Measurements from ENCODE around the gene TEX14.

Gene TEX14

DNA sequence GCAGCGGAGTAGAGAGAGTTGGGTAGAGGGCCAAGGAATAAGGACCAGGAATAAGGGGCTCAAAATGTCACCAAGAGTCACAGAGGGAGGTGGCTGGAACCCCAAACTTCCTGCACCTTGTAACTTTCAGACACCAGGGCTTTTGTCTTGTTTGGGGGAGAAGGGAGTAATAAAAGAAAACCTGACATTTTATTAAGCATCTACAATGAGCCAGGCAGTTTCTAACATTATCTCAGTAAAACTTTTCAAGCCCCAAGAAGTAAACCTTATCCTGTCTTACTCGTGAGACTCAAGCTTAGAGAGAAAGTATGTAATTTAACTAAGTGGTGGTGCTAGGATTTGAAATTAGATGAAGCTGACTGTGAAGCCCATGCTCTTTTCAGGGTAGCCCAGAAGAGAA lies 176.6 kb downstream of the TEX14 start:
- TF ChIP-seq, protein P1, sequence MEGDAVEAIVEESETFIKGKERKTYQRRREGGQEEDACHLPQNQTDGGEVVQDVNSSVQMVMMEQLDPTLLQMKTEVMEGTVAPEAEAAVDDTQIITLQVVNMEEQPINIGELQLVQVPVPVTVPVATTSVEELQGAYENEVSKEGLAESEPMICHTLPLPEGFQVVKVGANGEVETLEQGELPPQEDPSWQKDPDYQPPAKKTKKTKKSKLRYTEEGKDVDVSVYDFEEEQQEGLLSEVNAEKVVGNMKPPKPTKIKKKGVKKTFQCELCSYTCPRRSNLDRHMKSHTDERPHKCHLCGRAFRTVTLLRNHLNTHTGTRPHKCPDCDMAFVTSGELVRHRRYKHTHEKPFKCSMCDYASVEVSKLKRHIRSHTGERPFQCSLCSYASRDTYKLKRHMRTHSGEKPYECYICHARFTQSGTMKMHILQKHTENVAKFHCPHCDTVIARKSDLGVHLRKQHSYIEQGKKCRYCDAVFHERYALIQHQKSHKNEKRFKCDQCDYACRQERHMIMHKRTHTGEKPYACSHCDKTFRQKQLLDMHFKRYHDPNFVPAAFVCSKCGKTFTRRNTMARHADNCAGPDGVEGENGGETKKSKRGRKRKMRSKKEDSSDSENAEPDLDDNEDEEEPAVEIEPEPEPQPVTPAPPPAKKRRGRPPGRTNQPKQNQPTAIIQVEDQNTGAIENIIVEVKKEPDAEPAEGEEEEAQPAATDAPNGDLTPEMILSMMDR (conservative IDR thresholded peaks at IDR 0.05; ENCODE audit: low read depth, low read length) = no peak
- no peak overlapping the region for H3K4me3 ChIP-seq (ENCODE audit: low read depth, low read length)
- no peak for DNase-seq (ENCODE audit: low read depth)

DNA sequence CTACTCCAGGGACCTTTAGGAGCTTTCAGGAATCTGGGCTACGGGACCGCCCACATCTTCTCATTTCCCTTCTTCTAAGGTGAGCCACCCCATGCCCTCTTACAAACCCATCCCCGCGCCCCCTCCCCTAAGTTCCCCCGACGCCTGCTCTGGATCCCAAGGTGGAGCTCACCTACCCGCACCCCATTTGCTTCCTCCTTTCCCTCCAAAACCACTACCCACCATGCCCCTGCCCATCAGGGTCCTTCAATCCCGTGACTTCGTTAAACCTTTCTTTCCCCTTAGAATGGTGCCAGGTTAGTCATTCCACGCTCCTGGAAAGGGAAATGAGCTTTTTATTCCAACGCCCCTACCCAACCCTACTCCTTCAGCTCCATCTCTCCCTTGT lies 177.1 kb downstream of the TEX14 start:
- no peak for DNase-seq (ENCODE audit: low read depth)
- TF ChIP-seq, protein P1 (conservative IDR thresholded peaks at IDR 0.05; ENCODE audit: low read depth, low read length) = no peak
- peak overlapping the region; percentile 73 for H3K4me3 ChIP-seq (ENCODE audit: low read depth, low read length)

DNA sequence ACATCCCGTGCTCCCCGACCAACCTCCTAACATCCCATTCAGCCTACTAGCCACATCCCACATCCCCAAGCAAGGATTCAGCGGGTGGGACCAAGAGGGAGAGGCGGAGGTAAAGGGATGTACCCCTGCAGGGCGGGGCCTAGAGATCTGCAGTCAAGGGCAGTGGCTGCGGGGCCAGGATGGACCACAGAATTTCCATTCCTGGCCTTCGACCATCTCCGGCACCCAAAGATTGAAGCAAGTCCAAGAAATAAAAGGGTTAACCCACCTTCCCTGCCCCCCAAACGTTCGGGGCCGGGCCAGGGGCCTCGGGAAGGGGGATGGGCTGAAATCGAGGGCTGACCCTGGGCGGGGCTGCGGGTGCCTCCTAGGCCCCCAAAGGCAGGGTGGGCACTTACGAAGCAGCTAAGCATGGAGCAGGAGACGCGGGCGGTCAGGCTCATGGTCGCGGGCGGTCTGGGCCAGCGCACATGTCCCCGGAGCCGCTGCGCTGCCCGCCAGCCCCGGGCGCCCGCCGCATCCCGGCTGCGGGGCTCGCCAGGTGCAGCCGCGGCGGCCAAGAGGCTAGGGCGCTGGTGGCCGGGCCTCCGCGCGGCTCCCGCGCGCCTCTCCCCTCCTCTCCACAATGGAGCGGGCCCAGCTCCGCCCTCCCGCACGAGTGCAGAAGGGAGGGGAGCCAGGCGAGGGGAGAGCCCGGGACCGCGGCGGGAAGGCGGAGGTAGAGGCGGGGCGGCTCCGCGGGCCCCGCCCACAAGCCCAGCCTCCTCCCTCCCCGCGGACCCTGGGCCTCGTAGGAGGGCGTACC lies 177.7 kb downstream of the TEX14 start, which contains the start of gene MTMR4:
Gene MTMR4 (minus strand): TSS at position 674 of the 805 bp plus-strand sequence. CDS start 231 bp downstream, at position 443.
- peak within 1 kb of the TSS; percentile 73 for H3K4me3 ChIP-seq (ENCODE audit: low read depth, low read length)
- peak; percentile 75 for DNase-seq (ENCODE audit: low read depth)
- TF ChIP-seq, protein P1 (conservative IDR thresholded peaks at IDR 0.05; ENCODE audit: low read depth, low read length) = no peak

DNA sequence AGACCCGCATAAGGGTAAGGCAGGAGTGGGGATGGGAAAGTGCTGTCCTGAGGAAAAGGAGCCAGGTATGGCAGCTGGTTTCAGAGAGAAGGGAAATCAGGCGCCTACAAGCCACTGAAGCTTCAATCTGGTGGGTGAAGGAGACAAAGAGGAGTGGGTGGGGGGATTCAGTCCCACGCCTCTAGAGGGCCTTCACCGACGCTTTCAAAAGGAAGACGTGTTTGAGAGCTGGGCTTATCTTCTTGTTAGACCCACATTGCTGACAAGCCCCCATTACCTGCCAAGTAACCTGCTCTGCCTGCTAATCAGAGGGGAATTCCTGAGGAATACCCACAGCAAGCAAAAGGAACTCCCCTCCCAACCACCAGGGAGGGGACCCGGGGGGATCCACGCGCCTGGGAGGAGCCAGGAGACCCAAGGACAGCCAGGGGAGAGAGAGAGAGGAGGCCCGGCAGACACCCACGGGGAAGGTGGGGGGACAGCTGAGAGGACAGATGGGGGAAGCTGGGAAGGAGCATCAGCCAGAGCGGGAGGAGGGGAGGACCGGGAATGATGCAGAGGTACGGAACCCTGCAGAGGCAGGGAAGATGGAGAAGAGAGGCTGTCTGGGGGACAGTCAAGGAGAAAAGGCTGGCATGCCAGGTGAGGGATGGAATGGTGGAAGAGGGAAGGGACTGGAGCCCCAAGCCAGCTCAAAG lies 178.4 kb downstream of the TEX14 start:
- no peak for DNase-seq (ENCODE audit: low read depth)
- H3K4me3 ChIP-seq (ENCODE audit: low read depth, low read length) = peak overlapping the region; percentile 73
- TF ChIP-seq, protein P1 (conservative IDR thresholded peaks at IDR 0.05; ENCODE audit: low read depth, low read length) = no peak

DNA sequence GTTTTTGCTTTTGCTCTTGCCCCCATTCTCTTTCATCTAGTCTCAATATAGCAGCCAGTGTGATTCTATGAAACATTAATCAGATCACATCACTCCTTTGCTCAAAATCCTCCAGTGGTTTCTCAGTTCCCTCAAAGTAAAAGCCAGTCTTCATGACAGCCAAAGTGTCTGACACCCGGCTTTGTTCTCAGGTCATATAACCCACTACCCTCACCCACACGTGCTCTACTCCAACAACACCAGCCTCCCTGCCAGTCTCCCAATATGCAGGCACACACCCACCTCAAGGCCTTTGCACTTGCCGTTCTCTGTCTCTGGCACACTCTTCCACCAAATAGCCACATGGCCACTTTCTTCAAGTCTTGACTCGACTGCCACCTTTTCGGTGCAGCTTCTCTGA lies 181.8 kb downstream of the TEX14 start:
- DNase-seq (ENCODE audit: low read depth) = no peak
- no peak overlapping the region for H3K4me3 ChIP-seq (ENCODE audit: low read depth, low read length)

DNA sequence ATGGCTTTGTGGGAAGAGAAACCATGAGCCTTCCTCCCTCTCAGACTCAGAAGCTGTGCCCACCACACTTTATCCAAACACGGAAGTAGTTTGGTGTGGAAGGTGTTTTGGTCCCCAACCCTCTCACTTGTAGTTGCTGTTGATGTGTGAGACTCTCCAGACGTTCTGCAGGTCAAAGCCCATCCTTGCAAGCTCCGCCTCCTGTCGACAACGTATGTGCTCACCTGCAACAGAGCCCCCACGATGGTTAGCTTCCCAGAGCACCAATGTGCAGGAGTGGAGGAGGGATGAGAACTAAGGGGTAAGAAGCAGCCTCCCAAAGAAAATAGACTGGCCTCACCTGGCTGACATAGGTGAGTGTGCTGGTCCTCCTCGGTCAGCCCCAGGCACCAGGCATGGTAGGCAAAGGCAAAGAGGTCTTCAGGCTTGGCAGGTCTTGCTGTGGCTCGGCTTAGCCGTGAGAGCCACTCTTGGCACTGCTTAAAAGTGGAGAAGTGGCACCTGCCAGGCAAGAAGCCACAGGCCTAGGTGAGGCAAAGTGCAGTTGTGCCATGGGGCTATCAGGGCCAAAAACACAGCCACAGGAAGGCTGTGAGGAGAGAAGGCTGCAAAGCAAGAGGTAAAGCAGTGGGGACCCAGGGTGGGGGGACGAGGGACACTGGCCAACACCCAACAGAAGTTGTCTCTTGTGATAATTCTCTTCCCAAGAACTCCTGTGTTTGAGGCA lies 183.3 kb downstream of the TEX14 start:
- no peak overlapping the region for H3K4me3 ChIP-seq (ENCODE audit: low read depth, low read length)
- TF ChIP-seq, protein P1 (conservative IDR thresholded peaks at IDR 0.05; ENCODE audit: low read depth, low read length) = no peak
- no peak for DNase-seq (ENCODE audit: low read depth)

More for the DNA sequence above, 181.8 kb downstream of the TEX14 start:
- TF ChIP-seq, protein P1 (conservative IDR thresholded peaks at IDR 0.05; ENCODE audit: low read depth, low read length) = no peak

Measured in choroid plexus epithelial cell (primary cell).